22Rv1 (cell line): ENCODE results near the gene SYNJ2.

Source experiments
- H3K27ac ChIP-seq: fragments of 450-650 bp; 2 replicates; pipeline ENCODE4 v1.5.1; 2017
- CTCF ChIP-seq: fragments of 450-650 bp; IDR thresholded peaks from 2 replicates; pipeline ENCODE4 v1.5.1; 2017; ENCODE audit warnings: mild to moderate bottlenecking
- ZFX ChIP-seq: fragments of 450-650 bp; IDR thresholded peaks from 2 replicates; pipeline ENCODE4 v1.6.1; 2017; ENCODE audit warnings: antibody characterized with exemption, borderline replicate concordance

The SYNJ2 gene

DNA sequence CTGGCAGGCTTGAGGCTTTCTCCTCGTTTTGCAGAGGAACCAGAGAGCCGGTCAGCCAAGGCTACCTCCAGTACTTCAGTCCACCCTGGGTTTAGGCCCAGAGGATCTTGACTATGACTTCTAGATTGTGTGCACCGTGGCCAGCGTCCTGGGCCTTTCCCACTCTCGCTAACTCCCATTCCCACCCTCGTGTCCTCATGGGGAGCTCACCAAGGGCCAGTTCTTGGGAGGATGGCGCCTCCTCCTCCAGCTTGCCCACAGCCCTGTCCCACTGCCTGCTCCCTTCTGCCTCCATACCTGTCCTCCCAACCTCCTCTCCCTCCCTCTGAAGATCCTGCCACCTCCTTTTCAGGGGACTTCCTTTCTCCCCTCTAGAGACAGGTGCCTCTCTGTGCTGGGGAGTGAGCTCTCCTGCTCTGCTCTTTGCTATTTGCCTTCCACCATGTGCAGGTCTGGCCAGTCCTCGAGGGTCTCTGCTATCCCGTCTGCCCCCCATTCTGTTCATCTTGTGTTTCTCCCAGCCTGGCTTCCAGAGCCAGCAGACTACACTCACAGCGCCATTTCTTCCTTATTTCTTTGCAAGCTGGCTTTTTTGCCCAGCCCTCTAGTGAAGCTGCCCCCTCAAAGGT, 4.4 kb upstream of the SYNJ2 start:
- no peak overlapping the region for H3K27ac ChIP-seq
- TF ChIP-seq ZFX: no peak
- no peak for TF ChIP-seq CTCF

- no peak overlapping the region for H3K27ac ChIP-seq
- TF ChIP-seq ZFX: no peak
- TF ChIP-seq CTCF: no peak
Observed at GRCh38 chr6:157978021-157978783, 3.5 kb upstream of the SYNJ2 start.

GRCh38 chr6:157980288-157981131, 1.2 kb upstream of the SYNJ2 start:
- no peak overlapping the region for H3K27ac ChIP-seq
- TF ChIP-seq ZFX (no peak), CTCF (no peak)

DNA sequence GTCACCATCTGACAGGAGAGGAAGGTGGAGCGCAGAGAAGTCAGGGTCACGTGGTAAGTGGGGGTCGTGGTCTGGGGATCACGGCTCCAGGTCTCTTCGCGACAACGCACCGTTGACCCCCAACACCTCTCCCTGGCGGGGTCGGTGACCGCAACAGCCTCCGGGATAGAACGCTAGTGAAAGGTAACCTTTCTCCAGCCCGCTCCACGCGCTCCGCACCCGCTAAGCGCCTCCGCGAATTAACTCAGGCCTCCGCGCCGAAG, 600 bp upstream of the SYNJ2 start:
- H3K27ac ChIP-seq: no peak overlapping the region
- TF ChIP-seq CTCF: no peak
- no peak for TF ChIP-seq ZFX

- peak overlapping the region; percentile 38; the same call in 1 of the 2 replicates for H3K27ac ChIP-seq
Observed at GRCh38 chr6:157982102-157982562, 469 bp downstream of the SYNJ2 start.

DNA sequence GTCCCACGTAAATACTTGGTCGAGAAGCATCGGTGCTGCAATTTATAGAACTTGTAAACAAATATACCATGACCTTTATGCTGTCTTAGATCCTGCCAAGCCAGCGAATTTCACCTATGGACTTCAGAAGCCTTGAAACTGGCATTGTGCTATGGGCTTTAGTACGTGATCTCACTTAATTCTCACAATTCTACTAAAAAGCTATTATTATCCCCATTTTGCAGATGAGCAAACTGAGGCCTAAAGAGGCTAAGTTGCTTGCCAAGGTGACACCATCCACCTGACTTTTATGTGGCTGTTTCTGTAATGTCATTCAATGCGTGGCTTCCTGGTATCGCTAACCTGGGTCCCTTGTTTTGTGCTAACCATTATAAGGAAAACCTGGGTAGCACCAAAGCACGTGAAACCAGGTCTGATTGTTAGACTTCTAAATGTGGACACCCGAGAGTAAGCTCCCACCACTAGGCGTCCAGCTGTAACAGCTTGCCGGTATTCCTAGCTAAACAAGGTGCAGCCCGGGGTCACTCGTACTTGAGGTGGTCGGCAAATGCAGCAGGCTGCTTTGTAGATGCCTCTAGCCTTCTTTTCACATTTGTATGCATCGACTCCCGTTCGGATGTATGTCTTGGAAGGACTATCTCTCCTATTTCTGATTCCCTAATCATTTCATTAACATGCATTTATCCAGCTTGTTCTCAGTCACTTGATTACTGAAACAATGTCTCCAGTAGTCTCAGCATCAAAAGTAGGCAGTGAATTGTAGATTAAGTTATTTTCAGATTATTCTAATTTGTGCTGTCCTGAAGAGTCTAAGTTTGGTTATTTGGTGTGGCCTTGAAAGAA, 1.1 kb downstream of the SYNJ2 start:
- no peak overlapping the region for H3K27ac ChIP-seq
- no peak for TF ChIP-seq CTCF
- no peak for TF ChIP-seq ZFX

More at GRCh38 chr6:157982102-157982562, 469 bp downstream of the SYNJ2 start:
- no peak for TF ChIP-seq ZFX
- TF ChIP-seq CTCF: no peak
